AG10803 (cell line): ENCODE measurements around the gene CAMSAP2.
"Not testable (repeated sequence)": the region's sequence is repeated elsewhere in the genome, so short reads cannot be mapped to it uniquely, and the experiment has no call there.

Experiments used
- DNase-seq: peaks from one replicate; pipeline ENCODE4 v3.0.0; 2010; ENCODE audit warnings: low read depth
- H3K4me3 ChIP-seq: 2 replicates; pipeline ENCODE4 v1.5.1; 2011; ENCODE audit warnings: mild to moderate bottlenecking, low read length, control low read depth
- TF ChIP-seq, protein P1 (sequence below): conservative IDR thresholded peaks from 2 replicates; pipeline ENCODE4 v1.5.1; 2011; ENCODE audit warnings: mild to moderate bottlenecking, low read length, control low read depth, inconsistent platforms

CAMSAP2 gene

DNA sequence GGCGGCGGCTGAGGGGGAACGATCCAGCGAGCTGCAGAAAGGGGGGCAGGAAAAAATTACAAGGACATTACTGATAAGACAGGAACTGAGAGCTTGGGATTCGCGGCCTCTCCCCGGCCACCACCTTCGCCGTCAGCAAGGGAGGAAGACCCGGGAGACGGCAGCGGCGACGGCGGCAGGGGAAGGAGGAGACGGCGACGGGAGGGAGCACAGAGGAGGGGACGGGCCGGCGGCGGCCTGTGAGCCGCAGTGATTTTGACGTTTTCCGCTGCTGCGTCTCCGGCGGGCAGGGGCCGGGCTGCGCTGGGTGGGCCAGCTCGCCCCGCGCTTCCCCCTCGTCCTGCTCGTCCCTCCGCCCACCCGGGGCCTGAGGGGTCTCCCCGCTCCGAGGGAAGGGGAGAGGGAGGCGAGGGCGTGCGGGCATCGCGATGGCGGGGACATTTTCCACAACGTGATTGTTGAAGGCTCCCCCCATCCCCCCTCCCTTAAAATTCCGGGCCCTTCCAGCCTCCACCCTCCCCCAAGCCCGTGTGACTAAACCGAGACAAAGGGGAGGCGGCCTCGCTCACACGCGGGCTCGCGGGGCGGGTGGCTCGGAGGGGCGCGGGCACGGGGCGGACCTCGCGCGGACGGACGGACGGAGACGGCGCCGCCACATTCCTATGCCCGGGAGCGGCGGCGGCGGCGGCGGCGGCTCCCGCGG lies 407 bp downstream of the CAMSAP2 start:
- TF ChIP-seq, protein P1, sequence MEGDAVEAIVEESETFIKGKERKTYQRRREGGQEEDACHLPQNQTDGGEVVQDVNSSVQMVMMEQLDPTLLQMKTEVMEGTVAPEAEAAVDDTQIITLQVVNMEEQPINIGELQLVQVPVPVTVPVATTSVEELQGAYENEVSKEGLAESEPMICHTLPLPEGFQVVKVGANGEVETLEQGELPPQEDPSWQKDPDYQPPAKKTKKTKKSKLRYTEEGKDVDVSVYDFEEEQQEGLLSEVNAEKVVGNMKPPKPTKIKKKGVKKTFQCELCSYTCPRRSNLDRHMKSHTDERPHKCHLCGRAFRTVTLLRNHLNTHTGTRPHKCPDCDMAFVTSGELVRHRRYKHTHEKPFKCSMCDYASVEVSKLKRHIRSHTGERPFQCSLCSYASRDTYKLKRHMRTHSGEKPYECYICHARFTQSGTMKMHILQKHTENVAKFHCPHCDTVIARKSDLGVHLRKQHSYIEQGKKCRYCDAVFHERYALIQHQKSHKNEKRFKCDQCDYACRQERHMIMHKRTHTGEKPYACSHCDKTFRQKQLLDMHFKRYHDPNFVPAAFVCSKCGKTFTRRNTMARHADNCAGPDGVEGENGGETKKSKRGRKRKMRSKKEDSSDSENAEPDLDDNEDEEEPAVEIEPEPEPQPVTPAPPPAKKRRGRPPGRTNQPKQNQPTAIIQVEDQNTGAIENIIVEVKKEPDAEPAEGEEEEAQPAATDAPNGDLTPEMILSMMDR: no peak
- peak; percentile 86 for DNase-seq

DNA sequence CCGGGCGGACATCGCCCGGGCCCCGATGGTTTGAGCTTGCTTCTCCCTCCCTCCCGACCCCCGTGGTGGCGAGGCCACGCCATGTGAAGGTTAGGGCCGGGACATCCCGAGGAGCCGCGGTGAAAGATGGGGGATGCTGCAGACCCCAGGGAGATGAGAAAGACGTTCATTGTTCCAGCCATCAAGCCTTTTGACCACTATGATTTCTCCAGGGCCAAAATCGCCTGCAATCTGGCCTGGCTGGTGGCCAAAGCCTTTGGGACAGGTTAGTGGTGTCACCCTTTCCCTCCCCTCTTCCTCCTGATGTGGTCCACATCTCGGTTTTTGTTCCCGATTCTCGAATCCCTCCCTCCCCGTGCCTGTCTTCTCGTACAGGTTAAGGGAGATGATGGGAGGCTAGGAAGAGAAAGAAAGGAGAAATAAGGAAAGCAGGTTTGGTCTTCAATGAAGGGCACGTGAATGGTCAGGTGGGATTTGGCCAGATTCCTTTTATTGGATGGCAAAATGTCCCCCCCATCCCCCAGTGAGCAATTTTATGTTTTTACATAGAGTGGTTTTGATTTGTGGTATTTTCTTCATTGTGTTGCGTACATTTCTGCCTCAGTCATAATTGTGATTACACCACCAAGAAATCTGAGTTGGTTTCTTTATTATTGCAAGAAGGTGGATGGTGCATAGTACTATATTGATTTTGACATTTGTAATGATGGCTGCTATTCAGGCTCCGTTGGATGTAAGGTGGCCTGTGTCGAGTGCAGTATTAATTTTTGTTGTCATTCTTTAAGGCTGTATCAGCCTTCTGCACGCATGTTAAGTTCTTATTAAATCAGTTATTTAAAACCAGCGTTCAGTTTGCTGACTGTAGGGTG lies 1.2 kb downstream of the CAMSAP2 start:
- peak overlapping the region; percentile 97 for H3K4me3 ChIP-seq
- TF ChIP-seq, protein P1: no peak
- peak; percentile 53 for DNase-seq

More for the DNA sequence above, 407 bp downstream of the CAMSAP2 start:
- H3K4me3 ChIP-seq: peak overlapping the region; percentile 97

DNA sequence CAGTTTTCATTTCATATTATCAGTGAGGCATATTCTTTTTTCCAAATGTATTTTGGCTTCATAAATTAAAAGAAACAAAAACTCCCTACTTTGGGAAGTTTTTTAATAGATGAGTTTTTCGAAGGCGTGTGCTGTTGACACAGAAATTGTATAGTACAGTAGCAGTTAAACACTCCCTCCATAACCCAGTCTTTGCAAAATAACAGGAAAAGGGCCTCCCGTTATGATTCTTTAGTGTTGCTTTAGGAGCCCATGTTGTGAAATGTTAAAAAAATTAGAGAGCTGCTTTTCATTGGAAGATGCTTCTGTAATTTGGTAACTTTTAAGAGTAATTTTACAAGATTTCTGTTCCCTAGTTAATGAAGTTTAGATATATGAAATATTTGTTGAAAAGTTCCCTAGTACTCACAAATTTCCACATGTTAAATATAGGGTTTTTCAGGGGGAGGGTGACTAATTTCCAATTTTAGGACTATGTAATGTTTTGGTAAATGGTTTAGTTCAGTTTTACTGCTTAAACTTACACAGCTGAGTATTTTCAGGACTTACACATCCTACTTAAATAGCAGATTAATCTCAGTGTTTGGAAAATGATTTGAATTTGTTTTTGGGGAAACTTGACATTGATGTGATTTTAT lies 2.0 kb downstream of the CAMSAP2 start:
- TF ChIP-seq, protein P1: no peak
- DNase-seq: no peak
- H3K4me3 ChIP-seq: peak overlapping the region; percentile 97

DNA sequence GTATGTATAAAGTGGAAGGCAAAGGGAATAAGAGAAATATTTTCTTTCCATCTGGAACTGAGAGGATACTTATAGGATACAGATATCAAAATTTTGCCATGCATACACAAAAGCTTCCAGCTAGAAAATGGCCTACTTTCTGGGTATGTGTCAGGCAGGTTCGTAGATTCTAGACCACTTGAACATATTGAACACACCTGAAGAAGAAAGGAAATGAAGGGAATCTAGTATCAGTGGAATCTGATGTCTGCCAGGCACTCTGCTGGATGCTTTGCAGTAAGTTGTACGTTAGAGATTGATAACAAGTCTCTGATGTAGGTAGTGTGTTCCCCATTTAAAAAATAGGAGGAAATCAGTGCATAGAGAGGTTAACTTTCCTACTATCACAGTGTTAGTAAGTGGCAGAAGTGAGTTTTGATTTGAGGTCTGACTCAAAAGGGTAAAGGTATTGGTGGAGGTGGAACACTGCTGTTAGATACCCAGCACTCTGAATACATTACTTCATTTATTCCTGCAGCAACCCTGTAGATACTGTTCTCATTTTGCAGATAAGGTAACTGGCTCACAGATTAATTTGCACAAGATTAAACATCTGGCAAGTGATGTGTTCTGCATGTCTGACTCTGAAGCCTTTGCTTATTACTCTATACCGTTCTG lies 3.0 kb downstream of the CAMSAP2 start:
- DNase-seq: no peak
- TF ChIP-seq, protein P1: no peak
- H3K4me3 ChIP-seq: peak overlapping the region; percentile 97

DNA sequence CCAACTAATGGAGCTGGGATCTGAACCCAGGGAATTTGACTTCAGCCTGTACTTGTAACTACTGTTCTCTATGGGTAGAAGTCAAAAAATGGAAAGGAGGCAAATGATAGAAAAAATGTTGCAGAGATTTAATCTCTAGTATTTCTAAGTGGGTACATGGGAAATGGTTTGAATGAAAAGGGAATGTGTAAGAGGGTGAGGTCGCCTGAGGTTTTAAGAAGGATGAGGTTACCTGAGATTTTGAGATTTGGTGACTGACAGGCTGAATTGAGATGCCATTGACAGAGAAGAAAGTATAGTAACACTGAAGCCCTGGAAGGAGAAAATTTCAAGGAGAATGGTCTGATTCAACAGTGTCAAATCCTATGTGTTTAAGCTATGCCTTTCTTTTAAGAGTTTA lies 5.5 kb downstream of the CAMSAP2 start:
- TF ChIP-seq, protein P1: no peak
- H3K4me3 ChIP-seq: no peak overlapping the region
- no peak for DNase-seq

DNA sequence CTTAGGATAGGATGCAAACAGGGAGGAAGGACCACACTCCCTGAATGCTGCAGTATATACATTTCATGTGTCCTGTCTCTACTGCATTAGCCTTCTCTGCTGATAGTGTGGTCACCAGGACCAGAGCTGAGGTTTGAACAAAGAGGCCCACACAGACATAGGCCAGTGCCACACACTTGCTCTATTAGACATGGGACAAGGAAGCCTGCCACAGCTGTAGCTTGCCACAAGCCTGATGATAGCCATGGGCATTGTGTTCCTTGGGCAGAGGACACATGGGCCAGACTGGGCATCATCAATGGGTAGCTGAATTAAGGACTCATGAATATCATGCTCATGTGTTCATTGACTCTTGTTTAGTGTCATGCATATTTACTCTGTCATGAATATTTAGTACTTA lies 10.4 kb downstream of the CAMSAP2 start:
- TF ChIP-seq, protein P1: no peak
- no peak overlapping the region for H3K4me3 ChIP-seq
- no peak for DNase-seq

DNA sequence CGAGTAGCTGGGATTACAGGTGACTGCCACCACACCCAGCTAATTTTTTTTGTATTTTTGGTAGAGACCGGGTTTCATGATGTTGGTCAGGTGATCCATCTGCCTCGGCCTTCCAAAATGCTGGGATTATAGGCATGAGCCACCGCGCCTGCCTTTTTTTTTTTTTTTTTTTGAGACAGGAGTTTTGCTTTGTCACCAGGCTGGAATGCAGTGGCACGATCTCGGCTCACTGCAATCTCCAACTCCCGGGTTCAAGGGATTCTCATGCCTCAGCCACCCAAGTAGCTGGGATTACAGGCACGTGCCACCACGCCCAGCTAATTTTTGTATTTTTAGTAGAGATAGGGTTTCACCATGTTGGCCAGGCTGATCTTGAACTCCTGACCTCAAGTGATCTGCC lies 12.1 kb downstream of the CAMSAP2 start:
- H3K4me3 ChIP-seq, DNase-seq: not testable (repeated sequence)
